ENCODE results near the gene ATAD3B. TPM values are rescaled to one million over a fixed set of nuclear protein-coding genes. Genes with fewer than 3 reads are reported as not detected.
"Not testable (repeated sequence)": the region's sequence is repeated elsewhere in the genome, so short reads cannot be mapped to it uniquely, and the experiment has no call there.

ATAD3B gene
- total RNA-seq, 4 donors from 2014 or later: 15.6 to 269 (median 39.2) TPM

- Histone ChIP-seq H3K4me3 (no peak overlapping the region), H3K36me3 (peaks cover 0 to 5% (median 0%) of the 10 kb centered on the region in 4 donors), H3K27me3 (no peaks in the 10 kb centered on the region), H3K9me3 (peaks cover 5 to 6% of the 10 kb centered on the region in 2 donors), H3K27ac (no peak overlapping the region), H3K4me1 (no peaks in the 10 kb centered on the region)
- DNase-seq: no peak
- intact Hi-C loops (cut with DNase I; ENCODE audit: low total_unique reads): no loop called here
- 75 to 92% methylated on average over 1 to 4 of the region's 4 CpGs for WGBS, 2 donors (ENCODE audit: low coverage in 1 of 2)
- in situ Hi-C loops (cut with MboI; ENCODE audit: low pct_ligation_motif_present in 1 of 4, low pct_unique_long_range_greater_than_20kb in 1 of 4, low sequenced_read_pairs in 3 of 4): no loop called here
- TF ChIP-seq EP300 (IDR thresholded peaks at IDR 0.05; ENCODE audit: low read depth) (no peak), POLR2A (IDR thresholded peaks at IDR 0.05) (no peak), POLR2AphosphoS5 (IDR thresholded peaks at IDR 0.05) (no peak)
- TF ChIP-seq, protein P1, sequence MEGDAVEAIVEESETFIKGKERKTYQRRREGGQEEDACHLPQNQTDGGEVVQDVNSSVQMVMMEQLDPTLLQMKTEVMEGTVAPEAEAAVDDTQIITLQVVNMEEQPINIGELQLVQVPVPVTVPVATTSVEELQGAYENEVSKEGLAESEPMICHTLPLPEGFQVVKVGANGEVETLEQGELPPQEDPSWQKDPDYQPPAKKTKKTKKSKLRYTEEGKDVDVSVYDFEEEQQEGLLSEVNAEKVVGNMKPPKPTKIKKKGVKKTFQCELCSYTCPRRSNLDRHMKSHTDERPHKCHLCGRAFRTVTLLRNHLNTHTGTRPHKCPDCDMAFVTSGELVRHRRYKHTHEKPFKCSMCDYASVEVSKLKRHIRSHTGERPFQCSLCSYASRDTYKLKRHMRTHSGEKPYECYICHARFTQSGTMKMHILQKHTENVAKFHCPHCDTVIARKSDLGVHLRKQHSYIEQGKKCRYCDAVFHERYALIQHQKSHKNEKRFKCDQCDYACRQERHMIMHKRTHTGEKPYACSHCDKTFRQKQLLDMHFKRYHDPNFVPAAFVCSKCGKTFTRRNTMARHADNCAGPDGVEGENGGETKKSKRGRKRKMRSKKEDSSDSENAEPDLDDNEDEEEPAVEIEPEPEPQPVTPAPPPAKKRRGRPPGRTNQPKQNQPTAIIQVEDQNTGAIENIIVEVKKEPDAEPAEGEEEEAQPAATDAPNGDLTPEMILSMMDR (IDR thresholded peaks at IDR 0.05): no peak
Observed at GRCh38 chr1:1531947-1532346, 60.4 kb downstream of the ATAD3B start.

GRCh38 chr1:1533176-1533893 lies 61.8 kb downstream of the ATAD3B start:
- H3K4me1 ChIP-seq; intact Hi-C loops (cut with DNase I; ENCODE audit: low total_unique reads); in situ Hi-C loops (cut with MboI; ENCODE audit: low pct_ligation_motif_present in 1 of 4, low pct_unique_long_range_greater_than_20kb in 1 of 4, low sequenced_read_pairs in 3 of 4); H3K4me3 ChIP-seq; DNase-seq; H3K27me3 ChIP-seq; H3K27ac ChIP-seq; H3K36me3 ChIP-seq; H3K9me3 ChIP-seq: not testable (repeated sequence)
- 77% methylated on average over 15 of the region's 22 CpGs; no CpG with 5 or more reads in 1 of the 2 donors for WGBS, 2 donors (ENCODE audit: low coverage in 1 of 2)

DNA sequence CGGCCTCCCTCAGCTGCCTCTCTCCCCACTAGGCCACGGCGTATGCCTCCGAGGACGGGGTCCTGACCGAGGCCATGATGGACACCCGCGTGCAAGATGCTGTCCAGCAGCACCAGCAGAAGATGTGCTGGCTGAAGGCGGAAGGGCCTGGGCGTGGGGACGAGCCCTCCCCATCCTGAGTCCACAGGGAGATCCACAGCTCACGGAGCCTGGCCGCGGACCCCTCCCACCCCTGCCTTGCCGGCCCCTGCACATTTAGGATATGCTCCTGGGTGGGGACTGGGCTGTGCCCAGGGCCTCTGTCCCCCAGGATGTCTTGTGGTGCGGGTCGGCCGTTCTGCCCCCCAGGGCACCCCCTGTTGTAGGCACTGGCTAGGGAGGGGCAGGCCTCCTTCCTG lies 62.3 kb downstream of the ATAD3B start:
- WGBS, 2 donors (ENCODE audit: low coverage in 1 of 2): 94% methylated on average over 15 of the region's 18 CpGs; no CpG with 5 or more reads in 1 of the 2 donors
- in situ Hi-C loops (cut with MboI; ENCODE audit: low pct_ligation_motif_present in 1 of 4, low pct_unique_long_range_greater_than_20kb in 1 of 4, low sequenced_read_pairs in 3 of 4); H3K27ac ChIP-seq; intact Hi-C loops (cut with DNase I; ENCODE audit: low total_unique reads); H3K4me3 ChIP-seq; DNase-seq; H3K27me3 ChIP-seq; H3K9me3 ChIP-seq; H3K4me1 ChIP-seq; H3K36me3 ChIP-seq: not testable (repeated sequence)

GRCh38 chr1:1534401-1535154 lies 63.0 kb downstream of the ATAD3B start:
- Histone ChIP-seq H3K27me3 (peaks cover 5% of the 10 kb centered on the region), H3K36me3 (no peaks in the 10 kb centered on the region), H3K4me3 (no peak overlapping the region), H3K27ac (no peak overlapping the region), H3K4me1 (peaks cover 0 to 8% (median 4%) of the 10 kb centered on the region in 4 donors), H3K9me3 (peaks cover 5 to 6% of the 10 kb centered on the region in 2 donors)
- in situ Hi-C loops (cut with MboI; ENCODE audit: low pct_ligation_motif_present in 1 of 4, low pct_unique_long_range_greater_than_20kb in 1 of 4, low sequenced_read_pairs in 3 of 4): no loop called here
- TF ChIP-seq EP300 (IDR thresholded peaks at IDR 0.05; ENCODE audit: low read depth) (no peak), POLR2A (IDR thresholded peaks at IDR 0.05) (no peak)
- WGBS, 2 donors (ENCODE audit: low coverage in 1 of 2): 87 to 100% methylated on average over 1 to 26 of the region's 31 CpGs
- intact Hi-C loops (cut with DNase I; ENCODE audit: low total_unique reads): no loop called here
- no peak for DNase-seq

DNA sequence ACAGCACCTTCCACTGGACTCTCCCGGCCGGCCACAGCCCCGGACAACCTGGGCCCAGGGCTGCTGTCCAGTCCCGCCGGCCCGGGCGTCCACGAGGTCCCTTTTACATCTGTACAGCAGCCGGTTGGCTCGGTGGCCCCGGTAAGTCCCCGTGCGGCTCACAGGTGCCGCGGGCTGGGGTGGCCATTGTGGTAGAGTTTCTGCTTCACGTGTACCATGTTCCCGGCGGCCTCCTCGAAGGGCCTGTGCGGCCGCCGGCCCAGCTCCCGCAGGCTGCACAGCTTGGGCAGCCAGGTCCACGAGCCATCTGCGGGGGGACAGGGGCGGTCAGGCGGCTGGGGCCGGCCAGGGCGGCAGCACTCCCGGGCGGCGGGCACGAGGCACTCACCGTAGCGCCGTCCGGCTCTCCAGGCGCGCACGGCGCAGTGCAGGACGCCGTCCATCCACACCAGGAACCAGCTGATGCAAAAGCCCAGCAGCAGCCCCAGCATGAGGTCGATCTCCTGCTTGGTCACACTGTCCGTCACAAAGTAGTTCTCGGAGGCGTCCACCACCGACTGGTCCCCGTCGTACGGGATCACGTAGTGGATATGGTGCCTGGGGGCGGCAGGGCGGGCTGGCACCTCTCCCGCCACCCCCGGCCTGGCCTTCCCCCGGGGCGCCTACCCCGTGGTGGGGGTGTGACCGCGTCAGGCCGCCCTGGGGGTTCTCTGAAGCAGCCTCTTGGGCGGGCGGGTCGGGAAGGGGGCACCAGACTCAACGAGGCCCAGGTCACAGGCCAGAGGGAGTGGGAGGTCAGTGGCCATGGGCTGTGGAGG lies 63.8 kb downstream of the ATAD3B start:
- Histone ChIP-seq H3K9me3 (peaks cover 5 to 6% of the 10 kb centered on the region in 2 donors), H3K27me3 (peaks cover 7% of the 10 kb centered on the region), H3K27ac (no peak overlapping the region), H3K4me1 (peaks cover 0 to 11% (median 5%) of the 10 kb centered on the region in 4 donors), H3K4me3 (no peak overlapping the region), H3K36me3 (no peaks in the 10 kb centered on the region)
- DNase-seq: no peak
- in situ Hi-C loops (cut with MboI; ENCODE audit: low pct_ligation_motif_present in 1 of 4, low pct_unique_long_range_greater_than_20kb in 1 of 4, low sequenced_read_pairs in 3 of 4): no loop called here
- intact Hi-C loops (cut with DNase I; ENCODE audit: low total_unique reads): no loop called here
- whole genome bisulfite sequencing, 2 donors (ENCODE audit: low coverage in 1 of 2): 93% methylated on average over 53 of the region's 66 CpGs; no CpG with 5 or more reads in 1 of the 2 donors
- TF ChIP-seq, protein P1 (IDR thresholded peaks at IDR 0.05): no peak
- TF ChIP-seq POLR2AphosphoS5 (IDR thresholded peaks at IDR 0.05) (no peak), EP300 (IDR thresholded peaks at IDR 0.05; ENCODE audit: low read depth) (no peak), POLR2A (IDR thresholded peaks at IDR 0.05) (no peak)

All from transverse colon (tissue), 4 donors.